AG09319 (cell line): ENCODE data around the gene SENP7.
"Not testable (repeated sequence)": the region's sequence is repeated elsewhere in the genome, so short reads cannot be mapped to it uniquely, and the experiment has no call there.

Experiments
- DNase-seq: peaks from one replicate; pipeline ENCODE4 v3.0.0-alpha.2; 2010; ENCODE audit warnings: low read depth; ENCODE audit errors: extremely low read depth
- CTCF ChIP-seq: IDR thresholded peaks from 2 replicates; pipeline ENCODE4 v1.5.1; 2011; ENCODE audit warnings: low read depth, mild to moderate bottlenecking, inconsistent platforms, low read length, moderate library complexity

The SENP7 gene

GRCh38 chr3:101512646-101513418 is at the start of gene SENP7:
TSS of gene SENP7 (minus strand) at chr3:101513212. CDS start at chr3:101513130, 82 bp downstream.
- DNase-seq, result peak; percentile 50
- no peak for TF ChIP-seq CTCF

DNA sequence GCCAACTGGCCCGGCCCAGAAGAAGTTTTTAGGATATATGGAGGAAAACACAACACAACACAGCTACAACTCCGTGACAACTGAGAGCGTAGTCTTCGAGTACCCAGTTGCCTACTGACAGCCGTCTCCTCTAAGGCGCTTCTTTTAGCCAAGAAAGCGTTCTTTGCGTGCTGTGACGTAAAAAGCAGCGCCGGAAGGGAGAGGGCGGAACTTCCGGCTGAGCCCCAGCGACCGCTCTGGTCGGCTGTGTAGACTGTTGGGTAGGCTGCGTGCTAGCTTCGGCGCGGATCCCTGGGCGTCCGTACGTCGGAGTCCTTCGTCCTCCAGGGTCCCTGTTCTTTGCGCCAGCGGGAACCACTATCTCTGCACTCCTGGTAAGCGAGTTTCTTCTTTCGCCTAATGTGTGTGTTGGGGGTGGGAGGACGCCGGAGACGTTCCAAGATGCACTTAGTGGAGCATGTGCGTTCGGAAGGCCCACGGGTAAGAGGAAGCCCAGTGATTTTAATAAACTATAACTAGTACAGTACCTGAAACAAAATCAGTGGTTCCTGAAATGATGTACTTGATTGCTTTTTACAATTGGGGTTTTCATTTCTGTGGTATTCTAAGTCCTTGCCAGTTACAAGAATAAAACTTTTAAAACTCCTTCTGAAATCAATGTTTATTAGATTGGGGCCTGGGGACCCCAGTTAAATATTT is 48.8 kb upstream of the SENP7 start, which contains the start of gene TRMT10C:
TSS of gene TRMT10C (plus strand) at position 239 of the 699 bp plus-strand sequence. CDS start 2,914 bp downstream, outside the sequence.
- TF ChIP-seq CTCF, result no peak

GRCh38 chr3:101556064-101556463 is 43.1 kb upstream of the SENP7 start:
- no peak for TF ChIP-seq CTCF
- DNase-seq, result no peak

More for the DNA sequence above, 48.8 kb upstream of the SENP7 start, which contains the start of gene TRMT10C:
- DNase-seq, result peak; percentile 71

GRCh38 chr3:101553381-101553780 is 40.4 kb upstream of the SENP7 start:
- DNase-seq, result not testable (repeated sequence)

DNA sequence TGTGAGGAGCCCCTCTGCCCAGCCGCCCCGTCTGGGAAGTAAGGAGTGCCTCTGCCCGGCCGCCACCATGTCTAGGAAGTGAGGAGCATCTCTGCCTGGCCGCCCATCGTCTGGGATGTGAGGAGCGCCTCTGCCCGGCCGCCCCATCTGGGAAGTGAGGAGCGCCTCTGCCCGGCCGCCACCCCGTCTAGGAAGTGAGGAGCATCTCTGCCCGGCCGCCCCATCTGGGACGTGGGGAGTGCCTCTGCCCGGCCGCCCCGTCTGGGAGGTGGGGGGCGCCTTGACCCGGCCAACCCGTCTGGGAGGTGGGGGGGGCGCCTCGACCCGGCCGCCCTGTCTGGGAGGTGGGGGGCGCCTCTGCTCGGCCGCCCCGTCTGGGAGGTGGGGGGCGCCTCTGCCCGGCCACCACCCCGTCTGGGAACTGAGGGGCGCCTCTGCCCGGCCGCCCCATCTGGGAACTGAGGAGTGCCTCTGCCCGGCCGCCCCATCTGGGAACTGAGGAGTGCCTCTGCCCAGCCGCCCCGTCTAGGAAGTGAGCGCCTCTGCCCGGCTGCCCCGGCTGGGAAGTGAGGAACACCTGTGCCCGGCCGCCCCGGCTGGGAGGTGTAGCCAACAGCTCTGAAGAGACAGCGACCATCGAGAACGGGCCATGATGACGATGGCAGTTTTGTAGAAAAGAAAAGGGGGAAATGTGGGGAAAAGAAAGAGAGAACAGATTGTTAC is 38.5 kb upstream of the SENP7 start:
- DNase-seq, result not testable (repeated sequence)

DNA sequence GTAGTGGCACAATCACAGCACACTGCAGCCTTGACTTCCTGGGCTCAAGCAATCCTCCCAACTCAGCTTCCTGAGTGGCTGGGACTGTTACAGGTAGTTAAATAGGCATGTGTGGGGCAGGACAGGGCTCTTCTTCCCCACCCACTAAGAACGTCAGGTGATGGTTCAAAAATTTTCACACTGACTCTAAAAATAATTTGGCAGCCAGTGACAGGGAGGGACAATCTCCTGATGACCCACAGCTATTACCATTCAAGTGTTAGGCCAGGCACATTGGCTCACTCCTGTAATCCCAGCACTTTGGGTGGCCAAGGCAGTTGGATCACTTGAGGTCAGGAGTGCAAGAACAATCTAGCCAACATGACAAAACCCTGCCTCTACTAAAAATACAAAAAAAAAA is 36.5 kb upstream of the SENP7 start:
- no peak for TF ChIP-seq CTCF

GRCh38 chr3:101548527-101549105 is 35.6 kb upstream of the SENP7 start:
- TF ChIP-seq CTCF, result no peak
- no peak for DNase-seq

More for the DNA sequence above, 36.5 kb upstream of the SENP7 start:
- DNase-seq, result no peak
